Choroid plexus epithelial cell (primary cell): ENCODE measurements around the gene NOL4L.

Experiments used
- DNase-seq: peaks from one replicate; pipeline ENCODE4 v3.0.0-alpha.2; 2010; ENCODE audit warnings: low read depth
- H3K4me3 ChIP-seq: 2 replicates; pipeline ENCODE4 v1.5.1; 2011; ENCODE audit warnings: low read depth, mild to moderate bottlenecking, control low read depth, low read length, moderate library complexity
- CTCF ChIP-seq: conservative IDR thresholded peaks from 2 replicates; pipeline ENCODE4 v1.5.1; 2011; ENCODE audit warnings: low read depth, mild to moderate bottlenecking, control low read depth, inconsistent platforms, low read length, moderate library complexity

Gene NOL4L

GRCh38 chr20:32608664-32609015, 23.5 kb upstream of the NOL4L start:
- DNase-seq, result no peak
- no peak for TF ChIP-seq CTCF
- no peak overlapping the region for H3K4me3 ChIP-seq

GRCh38 chr20:32607727-32608663, 22.9 kb upstream of the NOL4L start:
- no peak for TF ChIP-seq CTCF
- DNase-seq, result no peak
- H3K4me3 ChIP-seq, result no peak overlapping the region

- TF ChIP-seq CTCF, result no peak
- no peak for DNase-seq
- H3K4me3 ChIP-seq, result no peak overlapping the region
Measured at GRCh38 chr20:32607324-32607723, 22.2 kb upstream of the NOL4L start.

GRCh38 chr20:32606790-32607189, 21.7 kb upstream of the NOL4L start:
- no peak for TF ChIP-seq CTCF
- H3K4me3 ChIP-seq, result no peak overlapping the region
- DNase-seq, result no peak

- no peak for TF ChIP-seq CTCF
- DNase-seq, result no peak
- no peak overlapping the region for H3K4me3 ChIP-seq
Measured at GRCh38 chr20:32606107-32606506, 21.0 kb upstream of the NOL4L start.

- DNase-seq, result peak; percentile 79
- no peak overlapping the region for H3K4me3 ChIP-seq
- TF ChIP-seq CTCF, result no peak
Measured at GRCh38 chr20:32605167-32605656, 20.1 kb upstream of the NOL4L start.
